Type B pancreatic cell (in vitro differentiated cells): ENCODE measurements around the gene CAMSAP2. TPM values are rescaled to one million over a fixed set of nuclear protein-coding genes. Genes with fewer than 3 reads are reported as not detected.

Experiments used
- DNase-seq: peaks from one replicate; pipeline ENCODE4 v3.0.0; 2021; ENCODE audit warnings: mixed read lengths; ENCODE audit not compliant: unreplicated experiment; ENCODE audit errors: extremely low spot score
- H3K27ac Mint-ChIP-seq: 2 replicates; pipeline ENCODE4 v1.8.0; 2021; ENCODE audit warnings: mild to moderate bottlenecking, mixed read lengths
- H3K27me3 Mint-ChIP-seq: 2 replicates; pipeline ENCODE4 v1.8.0; 2021; ENCODE audit warnings: mixed read lengths
- H3K36me3 Mint-ChIP-seq: 2 replicates; pipeline ENCODE4 v1.8.0; 2021; ENCODE audit warnings: mixed read lengths
- H3K4me1 Mint-ChIP-seq: one replicate; pipeline ENCODE4 v1.8.0; 2021; ENCODE audit warnings: mixed read lengths; ENCODE audit not compliant: unreplicated experiment
- H3K4me3 Mint-ChIP-seq: 2 replicates; pipeline ENCODE4 v1.8.0; 2021; ENCODE audit warnings: mild to moderate bottlenecking, mixed read lengths
- H3K9me3 Mint-ChIP-seq: 2 replicates; pipeline ENCODE4 v1.8.0; 2021; ENCODE audit warnings: mixed read lengths
- CTCF ChIP-seq: fragments of 200-600 bp; sonication (generic); conservative IDR thresholded peaks from 2 replicates; pipeline ENCODE4 v1.5.0; 2021; ENCODE audit warnings: antibody characterized with exemption, mild to moderate bottlenecking
- total RNA-seq: library from RNA; stranded (reverse); gene quantifications from 2 replicates; pipeline ENCODE4 v1.2.1, GENCODE V29; 2021; ENCODE audit warnings: low replicate concordance

The CAMSAP2 gene
- total RNA-seq, 1 donor from 2014 or later, result 27.4 TPM

GRCh38 chr1:200906491-200906890 lies 167.8 kb downstream of the CAMSAP2 start:
- H3K36me3 Mint-ChIP-seq, result peaks cover 16% of the 10 kb centered on the region
- no peaks in the 10 kb centered on the region for H3K27me3 Mint-ChIP-seq
- no peaks in the 10 kb centered on the region for H3K4me1 Mint-ChIP-seq
- no peak for DNase-seq
- H3K27ac Mint-ChIP-seq, result no peak overlapping the region
- no peak overlapping the region for H3K4me3 Mint-ChIP-seq
- TF ChIP-seq CTCF, result no peak
- H3K9me3 Mint-ChIP-seq, result no peaks in the 10 kb centered on the region

GRCh38 chr1:200907611-200908097 lies 169.0 kb downstream of the CAMSAP2 start:
- DNase-seq, result no peak
- no peak for TF ChIP-seq CTCF
- Mint-ChIP-seq H3K27me3 (no peaks in the 10 kb centered on the region), H3K27ac (peak overlapping the region; percentile 54), H3K9me3 (no peaks in the 10 kb centered on the region), H3K36me3 (peaks cover 10% of the 10 kb centered on the region), H3K4me3 (no peak overlapping the region), H3K4me1 (no peaks in the 10 kb centered on the region)

GRCh38 chr1:200908191-200908868 lies 169.6 kb downstream of the CAMSAP2 start:
- H3K36me3 Mint-ChIP-seq, result peaks cover 10% of the 10 kb centered on the region
- H3K27me3 Mint-ChIP-seq, result no peaks in the 10 kb centered on the region
- H3K27ac Mint-ChIP-seq, result peak overlapping the region; percentile 22
- no peaks in the 10 kb centered on the region for H3K4me1 Mint-ChIP-seq
- H3K4me3 Mint-ChIP-seq, result no peak overlapping the region
- no peaks in the 10 kb centered on the region for H3K9me3 Mint-ChIP-seq
- no peak for DNase-seq
- TF ChIP-seq CTCF, result no peak

- Mint-ChIP-seq H3K4me1 (no peaks in the 10 kb centered on the region), H3K4me3 (no peak overlapping the region), H3K9me3 (no peaks in the 10 kb centered on the region), H3K27ac (no peak overlapping the region), H3K27me3 (no peaks in the 10 kb centered on the region), H3K36me3 (peaks cover 10% of the 10 kb centered on the region)
- no peak for DNase-seq
- TF ChIP-seq CTCF, result no peak
Measured at GRCh38 chr1:200909071-200909470, 170.4 kb downstream of the CAMSAP2 start.

- H3K36me3 Mint-ChIP-seq, result peaks cover 10% of the 10 kb centered on the region
Measured at GRCh38 chr1:200909757-200910239, 171.1 kb downstream of the CAMSAP2 start.

More at GRCh38 chr1:200909757-200910239, 171.1 kb downstream of the CAMSAP2 start:
- no peak for TF ChIP-seq CTCF
- Mint-ChIP-seq H3K4me3 (no peak overlapping the region), H3K4me1 (no peaks in the 10 kb centered on the region), H3K27ac (no peak overlapping the region), H3K27me3 (no peaks in the 10 kb centered on the region), H3K9me3 (no peaks in the 10 kb centered on the region)
- no peak for DNase-seq

Other genes with a start within 250 kb of the CAMSAP2 start
- 3.8 and 12.8 TPM in 2 replicates for gene KIF14, start 118.1 kb upstream of the CAMSAP2 start, total RNA-seq
- 17.1 and 19.0 TPM in 2 replicates for gene DDX59, start 69.0 kb upstream of the CAMSAP2 start, total RNA-seq
- not detected in 2 replicates for gene GPR25, start 134.1 kb downstream of the CAMSAP2 start, total RNA-seq
- gene INAVA, start 156.0 kb downstream of the CAMSAP2 start, total RNA-seq, result 37.6 and 38.4 TPM in 2 replicates